GM12875 (cell line): ENCODE data around the gene SPATA6.

ENCODE experiments used
- H3K4me3 ChIP-seq: one replicate; pipeline ENCODE4 v1.5.1; 2011; ENCODE audit warnings: low read depth, low read length, control low read depth
- CTCF ChIP-seq: IDR thresholded peaks from 2 replicates; pipeline ENCODE4 v1.5.1; 2011; ENCODE audit warnings: low read depth, mild to moderate bottlenecking, control low read depth, inconsistent platforms, low read length, moderate library complexity, borderline replicate concordance; ENCODE audit not compliant: insufficient read depth

The SPATA6 gene

DNA sequence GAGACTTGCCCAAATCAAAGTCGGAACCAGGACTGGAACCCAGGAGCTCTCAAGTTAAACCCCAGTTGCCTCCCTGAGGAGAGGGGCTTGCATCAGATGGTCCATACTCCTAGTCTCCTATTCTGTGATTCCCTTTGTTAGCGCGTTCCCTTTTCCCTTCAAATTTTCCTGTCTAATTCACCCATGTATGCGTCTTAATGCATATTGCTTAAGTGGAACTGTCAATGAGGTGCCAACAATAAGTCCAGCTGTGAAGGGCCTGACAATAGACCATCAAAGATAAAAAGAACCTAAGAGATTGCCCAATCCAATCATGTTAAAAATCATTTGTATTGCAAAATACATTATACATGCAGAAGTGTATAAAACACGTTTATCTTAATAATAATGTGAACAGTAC lies 634 bp upstream of the SPATA6 start:
- H3K4me3 ChIP-seq = no peak overlapping the region
- no peak for TF ChIP-seq CTCF

- TF ChIP-seq CTCF = no peak
Observed at GRCh38 chr1:48470950-48471690, 884 bp downstream of the SPATA6 start.

GRCh38 chr1:48470481-48470855 lies 1.5 kb downstream of the SPATA6 start:
- H3K4me3 ChIP-seq = no peak overlapping the region
- no peak for TF ChIP-seq CTCF

More at GRCh38 chr1:48470950-48471690, 884 bp downstream of the SPATA6 start:
- H3K4me3 ChIP-seq = no peak overlapping the region

- no peak for TF ChIP-seq CTCF
- no peak overlapping the region for H3K4me3 ChIP-seq
Observed at GRCh38 chr1:48469616-48470480, 2.2 kb downstream of the SPATA6 start.

- no peak for TF ChIP-seq CTCF
- H3K4me3 ChIP-seq = no peak overlapping the region
Observed at GRCh38 chr1:48466594-48466993, 5.4 kb downstream of the SPATA6 start.

DNA sequence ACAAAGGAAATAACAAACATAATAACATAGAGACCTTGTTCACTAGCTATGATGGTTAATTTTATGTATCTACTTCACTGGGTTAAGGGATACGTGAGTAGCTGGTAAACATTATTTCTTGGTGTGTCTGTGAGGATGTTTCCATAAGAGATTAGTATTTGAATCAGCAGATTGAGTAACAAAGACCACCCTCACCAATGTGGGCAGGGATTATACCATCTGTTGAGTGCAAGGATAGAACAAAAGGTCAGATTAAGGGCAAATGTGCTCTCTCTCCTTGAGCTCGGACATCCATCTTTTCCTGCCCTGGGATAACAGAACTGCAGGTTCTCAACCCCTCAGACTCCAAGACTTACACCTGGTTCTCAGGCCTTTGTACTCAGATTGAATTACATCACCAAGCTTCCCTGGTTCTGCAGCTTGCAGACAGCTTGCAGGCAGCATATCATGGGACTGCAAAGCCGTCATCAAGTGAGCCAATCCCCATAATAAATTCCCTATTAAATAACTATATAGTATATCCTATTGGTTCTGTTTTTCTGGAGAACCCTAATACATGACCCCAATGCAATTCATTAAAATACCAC lies 9.2 kb downstream of the SPATA6 start:
- no peak overlapping the region for H3K4me3 ChIP-seq
- TF ChIP-seq CTCF = no peak
